GM21360 (cell line): ENCODE data around the gene MYT1.
A peak's percentile ranks its signal among the peaks of the same experiment; 100 is the strongest.
"Not testable (repeated sequence)": the region's sequence is repeated elsewhere in the genome, so short reads cannot be mapped to it uniquely, and the experiment has no call there.

Experiments
- ATAC-seq: cut with Tn5 transposase; IDR thresholded peaks from one replicate; pipeline ENCODE4 v1.9.1; 2021; ENCODE audit warnings: mild to moderate bottlenecking, moderate library complexity; ENCODE audit not compliant: unreplicated experiment

The MYT1 gene

DNA sequence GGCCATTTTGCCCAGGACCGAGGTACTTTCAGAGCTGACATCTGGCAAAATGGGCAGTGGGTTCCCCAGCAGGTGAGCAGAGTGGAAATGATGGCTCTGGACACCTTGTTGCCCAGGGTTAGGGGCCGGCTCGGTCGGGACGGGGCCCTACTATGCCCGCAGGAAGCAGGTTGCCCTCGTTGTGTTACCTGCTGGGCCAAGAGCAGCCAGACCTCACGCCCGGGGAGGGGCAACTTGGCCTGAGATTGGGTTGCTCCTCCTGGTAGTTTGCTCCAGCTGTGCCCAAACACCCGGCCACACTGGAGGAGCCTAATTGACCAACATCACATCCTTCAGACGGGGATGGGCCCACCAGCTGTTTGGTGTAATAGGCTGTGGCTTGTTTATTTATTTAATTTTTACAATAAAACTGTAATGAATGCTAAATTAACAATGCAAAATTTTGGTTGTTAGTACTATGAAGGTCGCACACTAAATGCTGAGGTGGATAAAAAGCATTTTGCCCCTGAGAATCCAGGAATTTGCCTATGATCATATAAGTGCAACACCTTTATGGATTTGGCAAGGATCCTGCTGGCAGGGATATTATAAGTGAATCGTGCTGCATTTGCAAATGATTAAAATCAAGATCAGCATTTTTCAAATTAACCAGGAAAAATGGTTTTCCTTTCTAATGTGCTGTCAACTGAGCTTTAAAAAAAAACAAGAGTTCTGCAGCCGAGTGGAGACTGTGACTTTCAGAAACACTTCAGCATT is 64.7 kb downstream of the MYT1 start:
- ATAC-seq, result no peak

DNA sequence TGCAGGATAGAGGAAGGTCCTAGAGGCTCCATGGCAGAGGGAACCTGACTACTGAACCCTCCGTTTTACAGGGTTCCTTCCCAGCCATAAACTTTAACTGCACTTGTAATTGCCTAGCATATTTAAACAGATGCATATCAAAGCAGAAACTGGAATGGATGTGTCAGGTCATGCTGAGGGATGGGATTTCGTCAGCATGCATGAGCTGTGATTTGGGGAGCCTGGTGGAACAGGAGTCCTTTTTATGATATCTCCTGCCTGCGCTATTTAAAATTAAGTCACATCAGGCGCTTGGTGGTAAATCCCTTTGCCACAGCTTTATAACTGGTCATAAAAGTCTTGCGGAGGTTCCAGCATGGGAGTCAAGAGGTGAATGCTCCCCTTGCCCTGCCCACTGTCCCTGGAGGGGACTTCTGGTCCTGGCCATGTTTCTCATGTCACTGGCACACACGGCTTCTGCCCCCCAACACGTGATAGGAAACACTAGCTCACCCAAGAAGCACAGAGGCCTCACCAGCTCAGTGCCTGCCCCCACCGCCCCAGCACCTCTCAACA is 65.3 kb downstream of the MYT1 start:
- ATAC-seq, result no peak

DNA sequence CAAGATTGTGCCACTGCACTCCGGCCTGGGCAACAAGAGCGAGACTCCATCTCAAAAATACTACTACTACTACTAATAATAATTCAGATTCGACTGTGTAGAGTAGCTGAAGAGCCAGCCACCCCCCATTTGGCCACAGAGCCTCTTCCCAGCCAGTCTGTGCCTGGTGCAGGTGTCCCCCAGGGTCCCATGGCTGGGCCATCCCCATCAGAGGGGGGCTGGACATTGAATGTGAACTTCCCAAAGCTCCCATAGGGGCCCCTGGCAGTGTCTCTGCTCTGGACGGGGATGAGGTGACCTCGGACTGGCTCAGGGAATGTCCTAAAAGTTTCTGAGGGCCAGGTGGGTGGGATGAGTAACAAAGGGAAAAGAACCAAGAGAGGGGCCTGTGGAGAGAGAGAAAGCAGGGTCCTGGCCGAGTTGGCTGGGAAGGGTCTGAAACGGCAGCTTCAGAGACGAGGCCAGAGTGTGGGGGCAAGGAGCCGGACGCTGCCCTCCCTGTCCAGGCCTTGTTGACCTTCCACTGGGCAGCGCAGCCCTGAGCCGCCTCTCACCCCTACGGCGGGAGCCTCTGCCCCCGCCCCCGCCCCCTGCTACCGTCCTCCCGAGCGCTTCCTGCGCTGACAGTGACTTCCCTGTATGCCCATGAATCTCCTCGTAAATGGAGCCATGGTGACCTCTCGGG is 66.4 kb downstream of the MYT1 start:
- no peak for ATAC-seq

DNA sequence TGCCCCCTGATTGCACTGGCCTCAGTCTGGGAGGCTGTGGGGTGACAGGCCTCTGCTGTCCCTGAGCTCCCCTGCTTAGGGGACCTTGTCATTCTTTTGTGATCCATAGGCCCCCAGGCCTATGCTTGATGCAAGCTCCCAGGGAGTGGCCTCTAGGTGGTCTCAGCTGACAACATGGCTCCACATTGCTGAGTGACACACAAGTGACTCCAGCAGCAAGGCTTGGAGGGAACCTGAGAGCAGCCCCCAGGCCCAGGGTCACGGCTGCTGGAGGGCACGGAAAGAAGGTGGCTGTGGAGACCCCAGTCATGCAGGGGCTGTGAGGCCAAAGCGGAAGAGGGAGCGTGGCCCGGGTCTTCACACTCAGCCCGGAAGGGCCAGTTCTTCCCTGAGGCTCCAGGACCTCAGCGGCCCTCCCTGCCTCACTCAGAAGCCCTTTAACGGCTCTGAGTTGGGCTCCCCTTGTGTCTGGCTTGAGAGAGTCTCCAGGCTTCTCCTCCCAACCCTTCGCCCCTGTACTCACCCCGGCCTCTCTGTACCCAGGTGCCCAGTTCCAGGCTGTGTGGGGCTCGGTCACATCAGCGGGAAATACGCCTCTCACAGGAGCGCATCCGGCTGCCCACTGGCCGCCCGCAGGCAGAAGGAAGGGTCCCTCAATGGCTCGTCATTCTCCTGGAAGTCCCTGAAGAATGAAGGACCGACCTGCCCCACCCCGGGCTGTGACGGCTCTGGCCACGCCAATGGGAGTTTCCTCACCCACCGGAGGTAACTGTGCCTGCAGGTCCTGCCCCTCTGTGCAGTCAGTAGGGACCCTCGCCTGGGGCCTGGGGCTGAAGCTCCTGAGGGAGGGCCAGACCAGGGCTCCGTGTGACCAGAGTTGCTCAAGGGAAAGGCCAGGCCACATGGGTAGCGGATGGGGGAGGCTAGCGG is 67.6 kb downstream of the MYT1 start:
- no peak for ATAC-seq

DNA sequence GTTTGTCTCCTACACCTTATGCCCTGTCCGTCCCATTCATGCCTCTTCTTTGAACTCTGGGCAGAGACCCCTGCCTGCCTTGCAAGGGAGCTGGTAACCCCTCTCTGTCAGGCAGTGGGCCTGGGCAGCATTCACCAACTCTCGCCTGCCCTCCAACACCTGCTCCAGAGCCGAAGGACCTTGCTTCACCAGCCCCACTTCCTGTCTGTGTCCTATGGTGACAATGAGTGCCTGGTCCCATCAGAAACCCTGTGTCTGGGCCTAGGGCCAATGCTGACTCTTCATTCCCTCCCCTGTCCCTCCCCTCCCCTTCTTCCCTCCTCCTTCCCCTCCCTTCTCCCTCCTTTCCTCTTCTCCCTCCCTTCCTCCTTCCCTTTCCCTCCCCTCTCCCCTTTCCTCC is 68.5 kb downstream of the MYT1 start:
- ATAC-seq, result no peak

DNA sequence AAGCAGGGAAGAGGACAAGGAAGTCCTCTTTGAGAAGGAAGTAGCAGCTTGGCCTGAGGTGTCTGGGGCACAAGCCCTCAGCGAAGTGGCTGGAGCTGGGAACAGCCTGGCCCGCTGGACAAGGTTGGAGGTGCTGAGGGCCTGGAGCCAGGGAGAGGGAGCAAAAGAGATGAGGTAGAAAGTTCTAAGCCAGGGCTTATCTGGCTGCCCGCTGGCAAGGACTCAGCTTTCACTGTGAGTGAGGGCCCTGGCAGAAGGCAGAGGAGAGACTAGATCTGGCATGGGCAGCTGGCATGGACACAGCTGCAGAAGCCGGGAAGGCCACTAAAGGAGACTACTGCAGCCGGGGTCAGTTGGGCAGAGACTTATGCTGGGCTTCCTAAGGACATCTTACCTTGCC is 69.5 kb downstream of the MYT1 start:
- ATAC-seq, result no peak

DNA sequence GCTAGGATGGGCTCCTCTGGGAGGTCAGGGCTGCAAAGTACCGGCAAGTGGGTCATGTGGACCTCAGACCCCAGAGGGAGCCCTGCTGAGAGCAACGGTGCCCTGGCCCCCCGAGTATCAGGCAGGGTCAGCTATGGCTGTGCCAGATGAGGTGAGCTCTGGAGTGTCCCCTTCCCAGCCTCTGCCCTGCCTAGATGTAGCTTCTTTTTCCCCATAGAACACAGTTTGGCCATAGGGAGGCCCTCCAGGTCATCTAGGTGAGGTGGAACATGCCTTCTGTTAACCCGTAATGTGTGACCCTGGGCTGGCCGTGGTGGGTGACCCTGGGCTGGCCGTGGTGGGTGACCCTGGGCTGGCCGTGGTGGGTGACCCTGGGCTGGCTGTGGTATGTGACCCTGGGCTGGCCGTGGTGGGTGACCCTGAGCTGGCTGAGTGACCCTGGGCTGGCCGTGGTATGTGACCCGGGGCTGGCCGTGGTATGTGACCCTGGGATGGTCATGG is 70.1 kb downstream of the MYT1 start:
- no peak for ATAC-seq

DNA sequence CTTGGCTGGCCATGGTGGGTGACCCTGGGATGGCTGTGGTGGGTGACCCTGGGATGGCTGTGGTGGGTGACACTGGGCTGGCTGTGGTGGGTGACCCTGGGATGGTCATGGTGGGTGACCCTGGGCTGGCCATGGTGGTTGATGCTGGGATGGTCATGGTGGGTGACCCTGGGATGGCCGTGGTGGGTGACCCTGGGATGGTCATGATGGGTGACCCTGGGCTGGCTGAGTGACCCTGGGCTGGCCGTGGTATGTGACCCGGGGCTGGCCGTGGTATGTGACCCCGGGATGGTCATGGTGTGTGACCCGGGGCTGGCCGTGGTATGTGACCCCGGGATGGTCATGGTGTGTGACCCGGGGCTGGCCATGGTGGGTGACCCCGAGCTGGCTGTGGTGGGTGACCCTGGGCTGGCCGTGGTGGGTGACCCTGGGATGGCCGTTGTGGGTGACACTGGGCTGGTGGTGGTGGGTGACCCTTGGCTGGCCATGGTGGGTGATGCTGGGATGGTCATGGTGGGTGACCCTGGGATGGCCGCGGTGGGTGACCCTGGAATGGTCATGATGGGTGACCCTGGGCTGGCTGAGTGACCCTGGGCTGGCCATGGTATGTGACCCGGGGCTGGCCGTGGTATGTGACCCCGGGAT is 70.8 kb downstream of the MYT1 start:
- not testable (repeated sequence) for ATAC-seq

DNA sequence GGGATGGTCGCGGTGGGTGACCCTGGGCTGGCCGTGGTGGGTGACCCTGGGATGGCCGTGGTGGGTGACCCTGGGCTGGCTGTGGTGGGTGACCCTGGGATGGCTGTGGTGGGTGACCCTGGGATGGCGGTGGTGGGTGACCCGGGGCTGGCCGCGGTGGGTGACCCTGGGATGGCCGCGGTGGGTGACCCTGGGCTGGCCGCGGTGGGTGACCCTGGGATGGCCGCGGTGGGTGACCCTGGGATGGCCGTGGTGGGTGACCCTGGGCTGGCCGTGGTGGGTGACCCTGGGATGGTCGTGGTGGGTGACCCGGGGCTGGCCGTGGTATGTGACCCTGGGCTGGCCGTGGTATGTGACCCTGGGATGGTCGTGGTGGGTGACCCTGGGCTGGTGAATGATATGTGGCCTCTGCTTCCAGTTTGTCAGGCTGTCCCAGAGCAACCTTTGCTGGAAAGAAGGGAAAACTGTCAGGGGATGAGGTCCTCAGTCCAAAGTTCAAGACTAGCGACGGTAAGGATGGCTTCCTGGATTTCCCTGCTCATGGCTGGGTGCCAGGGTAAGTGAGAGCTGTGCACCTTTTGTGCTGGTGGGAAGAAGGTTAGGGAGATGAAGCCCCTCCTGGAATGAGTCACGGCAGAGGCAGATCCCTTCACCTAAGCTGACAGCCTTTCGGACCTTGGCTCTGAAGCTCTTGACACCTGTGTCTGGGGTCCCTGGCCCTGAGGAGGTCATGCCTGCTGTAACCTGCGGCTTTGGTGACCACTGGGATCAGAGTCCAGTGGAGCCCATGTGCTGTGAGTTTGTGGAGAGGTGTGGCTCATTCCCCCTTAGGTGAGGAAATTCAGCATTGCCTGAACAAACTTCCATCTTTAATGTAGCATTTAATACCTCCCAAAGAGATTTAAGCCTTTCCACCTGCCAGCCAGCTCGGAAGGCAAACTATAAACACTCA is 72.2 kb downstream of the MYT1 start:
- ATAC-seq, result no peak

DNA sequence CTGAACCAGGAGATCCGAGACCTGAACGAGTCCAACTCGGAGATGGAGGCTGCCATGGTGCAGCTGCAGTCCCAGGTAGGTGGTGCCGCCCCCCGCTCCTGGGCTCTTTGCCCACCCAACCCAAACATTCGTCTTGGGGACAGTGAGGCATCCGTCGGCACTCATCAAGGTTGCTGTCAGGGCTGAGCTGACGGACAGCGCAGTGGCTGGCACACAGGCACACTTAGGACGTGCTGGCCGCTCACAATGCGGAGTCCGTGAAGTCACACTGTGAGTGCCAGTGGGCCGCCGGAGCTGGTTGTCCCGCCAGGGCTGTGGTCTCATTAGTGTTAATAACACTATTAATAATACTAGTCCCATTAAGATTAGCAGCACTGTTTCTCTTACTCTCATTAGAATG is 73.1 kb downstream of the MYT1 start:
- no peak for ATAC-seq

DNA sequence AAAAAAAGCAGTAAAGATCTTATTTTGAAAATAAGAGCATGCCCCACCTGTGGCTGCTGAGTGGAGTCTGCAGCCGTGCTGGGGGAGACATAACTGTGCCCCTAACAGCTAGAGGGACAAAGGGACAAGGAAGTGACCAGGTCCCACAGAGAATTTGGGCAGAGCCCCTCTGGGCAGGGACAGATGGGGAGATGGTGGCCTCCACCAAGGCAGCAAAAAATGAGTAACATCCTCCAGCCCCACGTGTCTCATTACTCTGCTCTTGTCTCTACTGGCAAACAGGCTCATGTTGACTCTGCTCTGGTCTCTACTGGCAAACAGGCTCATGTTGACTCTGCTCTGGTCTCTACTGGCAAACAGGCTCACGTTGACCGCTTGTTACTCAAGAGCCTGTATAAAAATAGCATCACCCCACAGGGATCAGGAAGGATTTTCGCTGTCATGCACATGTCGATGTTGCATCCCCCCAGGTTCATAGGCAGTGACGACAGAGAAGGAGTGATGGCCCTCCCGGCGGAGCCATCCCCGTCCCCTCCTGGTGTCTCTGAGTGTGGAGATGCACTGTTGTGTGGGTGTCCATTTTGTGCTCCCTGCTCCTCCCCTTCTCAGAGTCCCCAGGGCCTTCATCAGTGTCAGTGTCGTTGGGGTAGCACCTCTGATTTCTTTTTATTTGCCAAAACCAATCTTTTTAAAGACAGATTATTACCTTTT is 74.0 kb downstream of the MYT1 start:
- ATAC-seq, result no peak

DNA sequence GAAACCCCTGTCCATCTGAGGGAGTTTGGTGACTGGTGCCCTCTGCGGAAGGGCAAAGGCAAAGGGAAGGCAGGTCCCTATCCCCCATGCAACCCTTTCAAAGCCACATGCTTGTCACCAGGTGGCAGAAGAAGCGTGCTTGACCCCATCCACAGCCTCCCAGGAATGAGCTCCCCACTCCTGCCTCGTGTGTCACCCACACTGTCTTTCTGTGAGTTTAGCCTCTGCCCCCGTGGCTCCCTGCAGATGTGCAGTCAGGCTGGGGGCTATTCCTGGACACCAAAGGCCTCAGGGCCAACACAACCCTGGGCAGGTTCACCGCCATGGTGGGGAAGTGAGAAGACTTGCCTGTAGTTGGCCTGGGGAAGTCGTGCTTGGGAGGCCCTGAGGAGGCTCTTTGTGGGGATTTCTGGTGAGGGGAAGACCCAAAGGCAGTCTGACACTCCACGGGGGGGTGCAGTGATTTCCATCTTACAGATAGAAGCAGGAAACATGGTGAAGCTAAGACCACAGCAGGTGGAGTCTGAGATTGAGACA is 74.7 kb downstream of the MYT1 start:
- peak; percentile 44 for ATAC-seq

DNA sequence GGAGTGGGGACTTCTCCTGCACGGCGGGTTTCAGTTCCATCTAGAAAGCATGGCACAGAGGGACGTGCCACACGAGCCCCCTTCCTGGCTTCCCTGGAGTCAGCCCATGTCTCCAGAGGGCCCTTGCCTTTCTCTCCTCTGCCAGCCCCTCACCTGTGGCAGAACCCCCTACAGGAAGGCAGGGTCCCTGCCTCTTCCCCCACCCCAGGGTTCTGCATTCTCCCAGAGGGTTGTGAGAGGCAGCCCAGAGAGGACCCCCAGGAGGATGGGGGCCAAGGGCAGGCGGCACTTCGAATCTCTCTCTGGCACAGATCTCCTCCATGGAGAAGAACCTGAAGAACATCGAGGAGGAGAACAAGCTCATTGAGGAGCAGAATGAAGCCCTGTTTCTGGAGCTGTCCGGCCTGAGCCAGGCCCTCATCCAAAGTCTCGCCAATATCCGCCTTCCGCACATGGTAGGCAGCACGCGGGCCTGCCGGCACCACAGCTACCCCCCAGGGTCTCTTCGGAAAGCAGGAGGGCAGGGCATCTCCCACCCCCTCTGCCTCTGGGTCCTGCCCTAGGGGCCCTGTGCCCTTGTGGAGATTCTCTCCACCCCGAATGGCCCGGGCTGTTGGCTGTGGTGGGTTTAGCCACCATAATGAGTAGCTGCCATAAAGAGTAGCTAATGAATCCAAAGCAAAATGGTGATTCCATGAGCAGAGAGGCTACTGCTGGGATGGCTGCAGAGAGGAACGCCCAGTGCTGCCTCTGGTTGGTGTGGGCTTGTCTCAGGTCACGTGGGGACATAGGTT is 75.4 kb downstream of the MYT1 start:
- ATAC-seq, result no peak

DNA sequence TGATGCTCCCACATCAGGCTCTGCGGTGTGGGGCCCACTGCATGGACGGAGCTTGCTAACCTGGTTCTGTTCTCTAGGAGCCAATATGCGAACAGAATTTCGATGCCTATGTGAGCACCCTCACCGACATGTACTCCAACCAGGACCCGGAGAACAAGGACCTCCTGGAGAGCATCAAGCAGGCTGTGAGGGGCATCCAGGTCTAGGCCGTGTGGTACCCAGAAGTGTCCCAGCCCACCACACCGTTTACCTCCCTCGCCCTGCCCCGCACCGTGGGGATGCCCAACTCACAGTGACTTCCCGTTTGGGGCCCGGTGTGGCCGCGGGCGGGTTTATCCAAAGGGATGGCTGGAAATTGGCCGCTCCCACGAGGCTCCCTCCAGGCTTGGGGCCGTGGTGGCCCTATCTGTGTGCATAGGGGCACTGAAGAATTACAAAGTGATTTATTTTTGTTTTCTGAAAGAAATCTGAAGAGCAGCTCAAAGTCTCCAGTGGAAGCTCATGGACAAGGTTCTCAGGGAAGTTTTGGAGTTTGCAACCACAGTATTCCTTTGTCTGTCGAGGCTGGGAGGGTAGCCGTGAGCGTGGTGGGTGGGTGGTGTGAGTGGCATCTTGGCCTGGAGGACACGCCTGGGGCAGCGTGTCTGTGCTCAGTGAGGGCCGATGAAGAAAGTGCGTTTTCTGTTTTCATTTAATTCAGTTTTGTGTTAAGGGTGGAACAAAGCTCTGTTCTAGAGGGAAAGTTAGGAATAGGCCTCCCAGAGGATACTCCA is 76.2 kb downstream of the MYT1 start:
- no peak for ATAC-seq

DNA sequence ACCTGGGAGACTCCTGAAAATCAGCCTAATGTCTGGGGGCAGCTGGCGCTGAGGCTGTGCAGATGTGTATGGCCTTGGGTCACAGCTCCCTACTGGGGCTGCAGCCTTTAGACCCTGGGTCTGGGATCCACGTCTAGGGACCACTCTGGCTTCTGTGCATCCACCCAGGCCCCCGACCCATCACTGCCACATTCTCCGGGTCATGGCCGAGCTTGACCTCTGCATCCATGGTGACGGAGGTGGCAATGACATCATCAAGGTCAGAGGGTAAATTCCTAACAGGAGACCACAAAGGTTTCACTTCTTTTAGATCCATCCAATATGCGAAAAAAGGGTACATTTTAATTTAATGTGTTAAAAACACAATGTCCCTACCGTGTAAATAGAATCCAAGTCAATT is 76.8 kb downstream of the MYT1 start:
- ATAC-seq, result no peak

DNA sequence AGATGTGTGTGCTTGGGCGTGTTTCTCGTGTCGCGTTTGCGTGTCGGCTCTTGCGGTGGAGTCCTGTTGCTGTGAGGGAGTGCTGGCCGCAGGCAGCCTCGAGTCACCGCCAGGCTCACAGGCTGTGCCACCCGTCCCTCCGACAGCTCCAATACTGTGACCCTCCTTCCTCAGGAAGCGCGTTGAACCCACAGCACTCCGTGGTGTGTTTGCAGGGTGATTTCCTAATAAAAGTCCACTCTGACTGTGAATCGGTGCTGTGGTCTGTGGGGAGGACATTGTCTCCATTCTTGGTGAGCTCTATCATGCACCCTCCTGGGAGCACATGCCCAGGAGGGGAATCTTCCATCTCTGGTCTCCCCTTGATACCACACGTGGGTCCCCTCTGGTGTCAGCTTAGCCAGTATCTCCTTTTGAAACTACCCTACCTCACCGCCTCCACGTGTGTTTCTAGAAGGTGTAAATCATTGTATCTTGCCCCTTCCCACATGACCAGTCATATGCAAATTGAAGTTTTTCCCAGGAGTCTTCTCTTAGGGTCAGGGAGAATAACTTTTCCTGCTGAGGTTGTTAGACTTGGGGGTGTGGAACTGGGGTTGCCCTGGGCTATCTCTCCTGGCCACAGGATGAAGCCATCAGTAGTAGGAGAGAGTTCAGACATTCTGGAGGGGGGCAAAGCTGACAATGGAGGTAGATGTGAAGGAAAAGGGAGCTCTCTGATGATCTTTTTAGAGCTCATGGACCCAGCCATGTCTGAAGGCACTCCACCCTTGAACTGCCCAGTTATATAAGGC is 77.9 kb downstream of the MYT1 start:
- no peak for ATAC-seq
